AG04449 (cell line): ENCODE results near the gene U2AF2.
A peak's percentile ranks its signal among the peaks of the same experiment; 100 is the strongest.

Experiments used
- CTCF ChIA-PET: fragments of 350-600 bp; formaldehyde crosslinking; extraction: SDS; loops from one replicate; lab custom pipeline; 2021; ENCODE audit warnings: antibody characterized with exemption; lab: Yijun Ruan, JAX
- POLR2A ChIA-PET: fragments of 400-600, 350-600 bp; formaldehyde crosslinking; extraction: SDS; loops from one replicate; lab custom pipeline; 2020; ENCODE audit warnings: antibody characterized with exemption, inconsistent platforms; lab: Yijun Ruan, JAX
- DNase-seq: peaks from one replicate; pipeline ENCODE4 v3.0.0-alpha.2; 2010; ENCODE audit warnings: low read depth, low spot score
- H3K4me3 ChIP-seq: 2 replicates; pipeline ENCODE4 v1.5.1; 2011; ENCODE audit warnings: low read depth, mild to moderate bottlenecking, control low read depth, low read length
- CTCF ChIP-seq: IDR thresholded peaks from one replicate; pipeline ENCODE4 v1.5.1; 2011; ENCODE audit warnings: mild to moderate bottlenecking, moderate library complexity, low read length, control low read depth, inconsistent platforms; ENCODE audit not compliant: insufficient read depth; ENCODE audit errors: missing control alignments

Gene U2AF2

GRCh38 chr19:55653651-55654322 is 1.0 kb upstream of the U2AF2 start:
- DNase-seq: peak; percentile 96
- TF ChIP-seq CTCF: peak; percentile 100
- ChIA-PET POLR2A (interaction anchor here (0.7 to 1.5 kb wide), 5 partner anchors 11 to 167 kb away, joined by 3 to 11 read pairs (median 5); partner anchors contain the start of genes ZNF581 and ZNF784), CTCF (interaction anchor here (0.6 to 3.3 kb wide), 22 partner anchors 8 to 187 kb away, joined by 3 to 31 read pairs (median 4); partner anchors contain the start of gene ZNF581)
- peak overlapping the region; percentile 68 for H3K4me3 ChIP-seq

DNA sequence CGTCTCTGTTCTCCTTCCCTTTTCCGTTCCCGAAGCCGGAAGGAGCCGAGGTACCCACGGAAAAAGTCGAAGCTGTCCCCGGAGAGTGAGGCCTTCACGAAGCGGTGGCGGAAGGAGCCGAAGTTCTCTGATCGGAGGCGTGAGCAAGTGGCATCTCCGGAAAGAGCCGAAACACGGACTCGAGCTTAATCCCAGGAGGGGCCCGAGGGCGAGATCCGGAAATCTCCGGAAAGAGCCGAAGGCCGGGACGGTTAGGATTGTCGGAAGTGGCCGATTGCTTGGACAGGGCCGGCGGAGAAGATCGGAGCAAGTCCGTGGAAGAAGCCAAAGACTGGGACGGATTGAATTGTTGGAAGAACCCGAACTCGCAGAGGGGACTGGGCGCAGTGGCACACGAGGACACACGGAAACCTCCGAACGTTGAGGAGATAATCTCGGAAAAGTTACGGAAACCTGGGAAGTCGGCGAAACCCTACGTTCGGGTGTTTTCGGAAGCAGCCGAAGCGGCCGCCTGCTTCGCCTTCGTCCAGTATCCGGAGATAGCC is 440 bp upstream of the U2AF2 start:
- H3K4me3 ChIP-seq: peak overlapping the region; percentile 68
- DNase-seq: peak; percentile 93
- ChIA-PET CTCF (interaction anchor here (0.6 to 3.3 kb wide), 12 partner anchors 9 to 150 kb away, joined by 3 to 31 read pairs (median 4); no protein-coding TSS in a partner anchor), POLR2A (interaction anchor here (0.7 to 1.5 kb wide), 5 partner anchors 11 to 167 kb away, joined by 3 to 11 read pairs (median 5); partner anchors contain the start of genes ZNF581 and ZNF784)
- no peak for TF ChIP-seq CTCF

GRCh38 chr19:55655648-55656040 is 809 bp downstream of the U2AF2 start:
- CTCF ChIA-PET: interaction anchor here (5.0 kb wide), 1 partner anchor 16 kb away, joined by 32 read pairs; no protein-coding TSS in a partner anchor
- POLR2A ChIA-PET: interaction anchor here (1.0 kb wide), 1 partner anchor 16 kb away, joined by 3 read pairs; no protein-coding TSS in a partner anchor
- peak overlapping the region; percentile 91 for H3K4me3 ChIP-seq
- DNase-seq: no peak
- TF ChIP-seq CTCF: no peak

- POLR2A ChIA-PET: interaction anchor here (1.0 kb wide), 1 partner anchor 15 kb away, joined by 3 read pairs; no protein-coding TSS in a partner anchor
- DNase-seq: no peak
- CTCF ChIA-PET: interaction anchor here (1.5 to 5.0 kb wide), 3 partner anchors 10 to 24 kb away, joined by 4 to 32 read pairs (median 8); no protein-coding TSS in a partner anchor
- TF ChIP-seq CTCF: no peak
- H3K4me3 ChIP-seq: peak overlapping the region; percentile 91
Observed at GRCh38 chr19:55656552-55656951, 1.7 kb downstream of the U2AF2 start.

- TF ChIP-seq CTCF: no peak
- DNase-seq: no peak
- peak overlapping the region; percentile 91 for H3K4me3 ChIP-seq
- CTCF ChIA-PET: interaction anchor here (1.5 to 5.0 kb wide), 3 partner anchors 10 to 25 kb away, joined by 4 to 32 read pairs (median 8); no protein-coding TSS in a partner anchor
- POLR2A ChIA-PET: no interaction called here
Observed at GRCh38 chr19:55656988-55657747, 2.3 kb downstream of the U2AF2 start.
